Gastrocnemius medialis (tissue), 4 donors: ENCODE results near the gene CERS3. TPM values are rescaled to one million over a fixed set of nuclear protein-coding genes. Genes with fewer than 3 reads are reported as not detected.

ENCODE experiments used
- ATAC-seq, 2 donors: fragments of 150-250 bp; one replicate each; pipeline ENCODE4 v1.9.1; 2016
- DNase-seq, 2 donors: peaks; one replicate each; pipeline ENCODE4 v3.0.0-alpha.2; 2019
- H3K27ac ChIP-seq, 4 donors: fragments of 200-600 bp; sonication (generic); 1 replicate in 1 of 4; 2 replicates in 3 of 4; pipeline ENCODE4 v1.5.1; 2016 to 2018; ENCODE audit warnings: mild to moderate bottlenecking in 2 of 4, moderate library complexity in 1 of 4
- H3K27me3 ChIP-seq, 3 donors: fragments of 200-600 bp; sonication (generic) in 2 of 3; 1 replicate in 1 of 3; 2 replicates in 2 of 3; pipeline versions ENCODE4 v1.5.1 to v1.6.0; 2016 to 2019; ENCODE audit warnings: mild to moderate bottlenecking in 1 of 3, moderate library complexity in 1 of 3
- H3K36me3 ChIP-seq, 2 donors: fragments of 200-600 bp; sonication (generic) in 1 of 2; one replicate each; pipeline ENCODE4 v1.5.1; 2017 to 2018
- H3K4me1 ChIP-seq, 2 donors: fragments of 200-600 bp; sonication (generic) in 1 of 2; one replicate each; pipeline ENCODE4 v1.5.1; 2016 to 2017; ENCODE audit warnings: mild to moderate bottlenecking in 2 of 2
- H3K4me3 ChIP-seq, 4 donors: fragments of 200-600 bp; sonication (generic) in 3 of 4; 1 replicate in 1 of 4; 2 replicates in 3 of 4; pipeline ENCODE4 v1.5.1; 2016 to 2019; ENCODE audit warnings: mild to moderate bottlenecking in 2 of 4
- H3K9me3 ChIP-seq, 3 donors: fragments of 200-600 bp; sonication (generic) in 2 of 3; 1 replicate in 1 of 3; 2 replicates in 2 of 3; pipeline ENCODE4 v1.5.1; 2016 to 2019
- POLR2A ChIP-seq, 2 donors: fragments of 450-650 bp; IDR thresholded peaks; one replicate each; pipeline ENCODE4 v1.6.1; 2017; ENCODE audit warnings: antibody characterized with exemption in 2 of 2, mild to moderate bottlenecking in 2 of 2, moderate library complexity in 2 of 2
- in situ Hi-C, 4 donors: fragments of 200-750 bp; cut with MboI; loops; one replicate each; pipeline versions ENCODE4 v1.15.0 to v1.8.0; 2017; ENCODE audit warnings: low sequenced_read_pairs in 4 of 4
- intact Hi-C: fragments of 100-400 bp; cut with DNase I; formaldehyde crosslinking; loops from one replicate; pipeline ENCODE4 v1.15.1; 2023; ENCODE audit warnings: low total_unique reads
- total RNA-seq, 4 donors: library from RNA; depleted of rRNA; stranded (reverse); fragments of >200 nt; gene quantifications; one replicate each; pipeline versions ENCODE4 v1.1.0 to v1.2.3, GENCODE V29; 2016
- TF ChIP-seq, protein P1 (sequence below), 5 experiments: fragments of 450-650 bp in 3 of 5; fragments of 200-600 bp in 2 of 5; sonication (generic) in 2 of 5; IDR thresholded peaks in 4 of 5; conservative IDR thresholded peaks in 1 of 5; 1 replicate in 4 of 5; 2 replicates in 1 of 5; pipeline ENCODE4 v1.5.1; 2016 to 2019; ENCODE audit warnings: antibody characterized with exemption in 5 of 5, mild to moderate bottlenecking in 3 of 5, moderate library complexity in 3 of 5

CERS3 gene
- total RNA-seq, 4 donors from 2014 or later: 0.52 to 0.97 TPM; not detected in 2

DNA sequence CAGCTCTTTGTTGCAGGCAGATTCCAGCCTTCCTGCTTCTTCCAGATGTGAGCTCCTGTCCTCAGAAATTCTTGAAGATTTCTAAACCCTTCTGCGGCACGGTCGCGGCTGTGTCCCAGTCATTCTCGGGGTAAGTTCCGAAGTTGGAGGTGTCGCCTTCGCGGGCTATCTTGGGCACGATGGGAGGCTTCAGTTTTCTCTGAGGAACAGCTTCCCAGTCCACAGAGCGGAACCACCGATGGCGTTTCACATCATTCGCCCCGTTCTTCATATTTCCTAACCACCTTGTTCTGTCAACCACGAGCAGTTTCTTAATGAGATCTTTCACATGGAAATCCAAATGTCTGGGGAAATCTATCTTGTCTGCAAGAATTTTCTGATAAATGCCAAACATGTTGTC is 24.7 kb upstream of the CERS3 start:
- no peaks in the 10 kb centered on the region for H3K36me3 ChIP-seq
- TF ChIP-seq POLR2A (IDR thresholded peaks at IDR 0.05): no peak
- H3K27ac ChIP-seq: no peak overlapping the region
- no peaks in the 10 kb centered on the region for H3K27me3 ChIP-seq
- H3K4me1 ChIP-seq: no peaks in the 10 kb centered on the region
- intact Hi-C loops: no loop called here
- in situ Hi-C loops: loop anchor here (25.0 kb wide), 3 partner anchors 116 to 641 kb away; no protein-coding TSS in a partner anchor
- H3K4me3 ChIP-seq: no peak overlapping the region
- ATAC-seq (no peak), DNase-seq (no peak)
- no peaks in the 10 kb centered on the region for H3K9me3 ChIP-seq

GRCh38 chr15:100547961-100548360 is 19.2 kb upstream of the CERS3 start:
- H3K36me3 ChIP-seq: no peaks in the 10 kb centered on the region
- no peak overlapping the region for H3K27ac ChIP-seq
- no peak overlapping the region for H3K4me3 ChIP-seq
- peaks cover 0 to 9% (median 0%) of the 10 kb centered on the region in 3 donors for H3K27me3 ChIP-seq
- H3K9me3 ChIP-seq: no peaks in the 10 kb centered on the region
- in situ Hi-C loops: no loop called here
- intact Hi-C loops: no loop called here
- no peaks in the 10 kb centered on the region for H3K4me1 ChIP-seq
- ATAC-seq: no peak
- no peak for DNase-seq
- TF ChIP-seq POLR2A (IDR thresholded peaks at IDR 0.05): no peak
- TF ChIP-seq, protein P1, sequence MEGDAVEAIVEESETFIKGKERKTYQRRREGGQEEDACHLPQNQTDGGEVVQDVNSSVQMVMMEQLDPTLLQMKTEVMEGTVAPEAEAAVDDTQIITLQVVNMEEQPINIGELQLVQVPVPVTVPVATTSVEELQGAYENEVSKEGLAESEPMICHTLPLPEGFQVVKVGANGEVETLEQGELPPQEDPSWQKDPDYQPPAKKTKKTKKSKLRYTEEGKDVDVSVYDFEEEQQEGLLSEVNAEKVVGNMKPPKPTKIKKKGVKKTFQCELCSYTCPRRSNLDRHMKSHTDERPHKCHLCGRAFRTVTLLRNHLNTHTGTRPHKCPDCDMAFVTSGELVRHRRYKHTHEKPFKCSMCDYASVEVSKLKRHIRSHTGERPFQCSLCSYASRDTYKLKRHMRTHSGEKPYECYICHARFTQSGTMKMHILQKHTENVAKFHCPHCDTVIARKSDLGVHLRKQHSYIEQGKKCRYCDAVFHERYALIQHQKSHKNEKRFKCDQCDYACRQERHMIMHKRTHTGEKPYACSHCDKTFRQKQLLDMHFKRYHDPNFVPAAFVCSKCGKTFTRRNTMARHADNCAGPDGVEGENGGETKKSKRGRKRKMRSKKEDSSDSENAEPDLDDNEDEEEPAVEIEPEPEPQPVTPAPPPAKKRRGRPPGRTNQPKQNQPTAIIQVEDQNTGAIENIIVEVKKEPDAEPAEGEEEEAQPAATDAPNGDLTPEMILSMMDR (IDR thresholded peaks at IDR 0.05 in 4 of 5, conservative IDR thresholded peaks at IDR 0.05 in 1 of 5): no peak

DNA sequence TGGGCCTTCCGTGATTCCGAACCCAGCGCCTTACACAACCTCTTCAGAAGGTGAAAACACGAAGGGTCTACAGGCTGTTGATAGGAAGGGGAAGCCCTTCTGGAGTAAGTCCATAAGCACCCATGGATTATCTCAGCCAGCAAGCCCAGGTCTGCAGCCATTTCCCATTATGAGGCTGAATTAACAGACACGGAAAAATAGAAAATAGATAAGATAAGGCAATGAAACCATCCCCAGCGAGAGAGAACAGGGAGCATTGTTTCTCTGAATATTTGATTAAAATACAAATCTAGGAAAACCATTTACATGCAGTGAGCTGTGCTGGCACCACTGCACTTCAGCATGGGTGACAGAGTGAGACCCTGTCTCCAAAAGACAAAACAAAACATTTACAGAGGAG is 16.2 kb upstream of the CERS3 start:
- ATAC-seq (no peak), DNase-seq (no peak)
- TF ChIP-seq POLR2A (IDR thresholded peaks at IDR 0.05): no peak
- TF ChIP-seq, protein P1 (IDR thresholded peaks at IDR 0.05 in 4 of 5, conservative IDR thresholded peaks at IDR 0.05 in 1 of 5): no peak
- no peak overlapping the region for H3K27ac ChIP-seq
- H3K4me1 ChIP-seq: no peaks in the 10 kb centered on the region
- H3K27me3 ChIP-seq: peaks cover 0 to 9% (median 0%) of the 10 kb centered on the region in 3 donors
- no peaks in the 10 kb centered on the region for H3K9me3 ChIP-seq
- H3K4me3 ChIP-seq: no peak overlapping the region
- H3K36me3 ChIP-seq: no peaks in the 10 kb centered on the region
- intact Hi-C loops (no loop called here), in situ Hi-C loops (no loop called here)

DNA sequence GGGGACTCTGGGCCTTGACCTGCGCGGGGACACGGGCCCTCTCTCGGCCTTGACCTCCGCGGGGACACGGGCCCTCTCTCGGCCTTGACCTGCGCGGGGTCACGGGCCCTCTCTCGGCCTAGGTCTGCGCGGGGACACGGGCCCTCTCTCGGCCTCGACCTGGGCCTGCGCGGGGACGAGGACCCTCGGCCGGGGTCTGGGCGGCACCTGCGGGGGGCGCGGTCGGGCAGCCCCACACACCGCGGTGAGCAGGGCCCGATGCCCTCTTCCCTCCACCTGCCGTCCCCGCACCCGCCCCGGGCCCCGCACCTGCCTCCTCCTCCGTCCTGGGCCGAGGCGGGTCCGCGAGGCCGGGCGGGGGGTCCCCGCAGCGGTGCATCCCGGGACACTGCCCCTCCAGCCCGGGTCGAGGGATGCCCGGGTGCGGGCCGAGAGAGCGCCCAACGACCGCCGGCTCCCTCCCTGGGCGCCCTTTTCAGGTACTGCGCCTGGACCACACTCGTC is 15.6 kb upstream of the CERS3 start:
- no peak for ATAC-seq
- intact Hi-C loops: no loop called here
- Histone ChIP-seq H3K4me1 (no peaks in the 10 kb centered on the region), H3K27ac (no peak overlapping the region), H3K27me3 (peaks cover 0 to 9% (median 0%) of the 10 kb centered on the region in 3 donors), H3K36me3 (no peaks in the 10 kb centered on the region), H3K4me3 (no peak overlapping the region), H3K9me3 (no peaks in the 10 kb centered on the region)
- no peak for DNase-seq
- no peak for TF ChIP-seq POLR2A (IDR thresholded peaks at IDR 0.05)
- TF ChIP-seq, protein P1 (IDR thresholded peaks at IDR 0.05 in 4 of 5, conservative IDR thresholded peaks at IDR 0.05 in 1 of 5): no peak
- in situ Hi-C loops: no loop called here

DNA sequence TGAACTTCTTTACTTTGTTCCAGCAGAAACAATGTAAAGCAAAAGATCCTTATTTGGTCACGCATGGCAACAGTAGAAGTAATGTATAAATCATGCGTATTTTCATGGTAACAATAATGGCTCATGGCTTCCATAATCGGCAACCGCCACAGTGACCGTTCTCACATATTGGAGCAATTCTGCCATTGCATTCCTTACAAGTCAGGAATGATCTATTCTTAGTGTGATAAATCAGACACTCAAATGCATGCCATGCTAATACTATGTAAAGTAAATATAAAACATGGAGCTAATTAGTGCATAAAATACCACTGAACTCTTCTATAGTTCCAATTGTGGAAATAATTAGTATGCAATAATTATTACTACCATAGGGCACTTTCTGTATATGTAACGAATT is 13.5 kb upstream of the CERS3 start:
- ATAC-seq: no peak
- Histone ChIP-seq H3K27ac (no peak overlapping the region), H3K9me3 (no peaks in the 10 kb centered on the region), H3K4me1 (no peaks in the 10 kb centered on the region), H3K4me3 (no peak overlapping the region), H3K27me3 (peaks cover 0 to 9% (median 0%) of the 10 kb centered on the region in 3 donors), H3K36me3 (no peaks in the 10 kb centered on the region)
- TF ChIP-seq, protein P1 (IDR thresholded peaks at IDR 0.05 in 4 of 5, conservative IDR thresholded peaks at IDR 0.05 in 1 of 5): no peak
- no peak for TF ChIP-seq POLR2A (IDR thresholded peaks at IDR 0.05)
- no peak for DNase-seq
- in situ Hi-C loops (no loop called here), intact Hi-C loops (no loop called here)
